ENCODE data around the gene SPSB2. TPM values are rescaled to one million over a fixed set of nuclear protein-coding genes. Genes with fewer than 3 reads are reported as not detected.
A peak's percentile ranks its signal among the peaks of the same experiment; 100 is the strongest.
"Not testable (repeated sequence)": the region's sequence is repeated elsewhere in the genome, so short reads cannot be mapped to it uniquely, and the experiment has no call there.

The SPSB2 gene
- polyA plus RNA-seq, 1 donor from 2014 or later = 12.8 TPM

DNA sequence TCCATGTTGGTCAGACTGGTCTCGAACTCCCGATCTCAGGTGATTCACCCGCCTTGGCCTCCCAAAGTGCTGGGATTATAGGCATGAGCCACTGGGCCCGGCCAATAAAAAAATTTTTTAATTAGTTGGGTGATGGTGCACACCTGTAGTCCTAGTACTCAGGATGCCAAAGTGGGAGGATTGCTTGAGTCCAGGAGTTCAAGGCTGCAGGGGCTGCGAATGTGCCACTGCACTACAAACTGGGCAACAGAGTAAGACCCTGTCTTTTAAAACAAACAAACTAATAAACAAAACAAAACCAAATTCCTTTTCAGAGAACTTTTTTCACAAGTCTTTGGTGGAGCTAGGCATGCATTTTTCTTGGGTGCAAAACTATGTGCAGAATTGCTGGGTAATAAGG is 10.1 kb upstream of the SPSB2 start:
- H3K4me2 ChIP-seq (ENCODE audit: low read length) = no peak overlapping the region
- no peaks in the 10 kb centered on the region for H3K27me3 ChIP-seq (ENCODE audit: insufficient read depth, low read depth, low read length)
- no peaks in the 10 kb centered on the region for H3K9me2 ChIP-seq (ENCODE audit: insufficient read depth, low read length)
- no peak overlapping the region for H2AFZ ChIP-seq (ENCODE audit: low read depth, low read length)
- no peaks in the 10 kb centered on the region for H4K20me1 ChIP-seq (ENCODE audit: insufficient read depth)
- no peak overlapping the region for H3K9ac ChIP-seq (ENCODE audit: low read length)
- H3F3A ChIP-seq (ENCODE audit: insufficient read depth, low read length, poor library complexity, severe bottlenecking) = no peaks in the 10 kb centered on the region
- TF ChIP-seq SMC3 (conservative IDR thresholded peaks at IDR 0.05; ENCODE audit: poor library complexity) = no peak
- TF ChIP-seq TAF1 (IDR thresholded peaks at IDR 0.05; ENCODE audit: low read depth) = no peak
- no peak for TF ChIP-seq EZH2 (IDR thresholded peaks at IDR 0.05; ENCODE audit: borderline replicate concordance, insufficient read depth, low read length, poor library complexity, severe bottlenecking)
- TF ChIP-seq, protein P1, sequence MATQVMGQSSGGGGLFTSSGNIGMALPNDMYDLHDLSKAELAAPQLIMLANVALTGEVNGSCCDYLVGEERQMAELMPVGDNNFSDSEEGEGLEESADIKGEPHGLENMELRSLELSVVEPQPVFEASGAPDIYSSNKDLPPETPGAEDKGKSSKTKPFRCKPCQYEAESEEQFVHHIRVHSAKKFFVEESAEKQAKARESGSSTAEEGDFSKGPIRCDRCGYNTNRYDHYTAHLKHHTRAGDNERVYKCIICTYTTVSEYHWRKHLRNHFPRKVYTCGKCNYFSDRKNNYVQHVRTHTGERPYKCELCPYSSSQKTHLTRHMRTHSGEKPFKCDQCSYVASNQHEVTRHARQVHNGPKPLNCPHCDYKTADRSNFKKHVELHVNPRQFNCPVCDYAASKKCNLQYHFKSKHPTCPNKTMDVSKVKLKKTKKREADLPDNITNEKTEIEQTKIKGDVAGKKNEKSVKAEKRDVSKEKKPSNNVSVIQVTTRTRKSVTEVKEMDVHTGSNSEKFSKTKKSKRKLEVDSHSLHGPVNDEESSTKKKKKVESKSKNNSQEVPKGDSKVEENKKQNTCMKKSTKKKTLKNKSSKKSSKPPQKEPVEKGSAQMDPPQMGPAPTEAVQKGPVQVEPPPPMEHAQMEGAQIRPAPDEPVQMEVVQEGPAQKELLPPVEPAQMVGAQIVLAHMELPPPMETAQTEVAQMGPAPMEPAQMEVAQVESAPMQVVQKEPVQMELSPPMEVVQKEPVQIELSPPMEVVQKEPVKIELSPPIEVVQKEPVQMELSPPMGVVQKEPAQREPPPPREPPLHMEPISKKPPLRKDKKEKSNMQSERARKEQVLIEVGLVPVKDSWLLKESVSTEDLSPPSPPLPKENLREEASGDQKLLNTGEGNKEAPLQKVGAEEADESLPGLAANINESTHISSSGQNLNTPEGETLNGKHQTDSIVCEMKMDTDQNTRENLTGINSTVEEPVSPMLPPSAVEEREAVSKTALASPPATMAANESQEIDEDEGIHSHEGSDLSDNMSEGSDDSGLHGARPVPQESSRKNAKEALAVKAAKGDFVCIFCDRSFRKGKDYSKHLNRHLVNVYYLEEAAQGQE (IDR thresholded peaks at IDR 0.05; ENCODE audit: borderline replicate concordance) = no peak
- no peak for TF ChIP-seq EP300 (conservative IDR thresholded peaks at IDR 0.05; ENCODE audit: poor library complexity, severe bottlenecking)
- no peak for TF ChIP-seq RAD21 (conservative IDR thresholded peaks at IDR 0.05)
- TF ChIP-seq MXI1 (conservative IDR thresholded peaks at IDR 0.05; ENCODE audit: poor library complexity, severe bottlenecking) = no peak
- TF ChIP-seq, protein P2, sequence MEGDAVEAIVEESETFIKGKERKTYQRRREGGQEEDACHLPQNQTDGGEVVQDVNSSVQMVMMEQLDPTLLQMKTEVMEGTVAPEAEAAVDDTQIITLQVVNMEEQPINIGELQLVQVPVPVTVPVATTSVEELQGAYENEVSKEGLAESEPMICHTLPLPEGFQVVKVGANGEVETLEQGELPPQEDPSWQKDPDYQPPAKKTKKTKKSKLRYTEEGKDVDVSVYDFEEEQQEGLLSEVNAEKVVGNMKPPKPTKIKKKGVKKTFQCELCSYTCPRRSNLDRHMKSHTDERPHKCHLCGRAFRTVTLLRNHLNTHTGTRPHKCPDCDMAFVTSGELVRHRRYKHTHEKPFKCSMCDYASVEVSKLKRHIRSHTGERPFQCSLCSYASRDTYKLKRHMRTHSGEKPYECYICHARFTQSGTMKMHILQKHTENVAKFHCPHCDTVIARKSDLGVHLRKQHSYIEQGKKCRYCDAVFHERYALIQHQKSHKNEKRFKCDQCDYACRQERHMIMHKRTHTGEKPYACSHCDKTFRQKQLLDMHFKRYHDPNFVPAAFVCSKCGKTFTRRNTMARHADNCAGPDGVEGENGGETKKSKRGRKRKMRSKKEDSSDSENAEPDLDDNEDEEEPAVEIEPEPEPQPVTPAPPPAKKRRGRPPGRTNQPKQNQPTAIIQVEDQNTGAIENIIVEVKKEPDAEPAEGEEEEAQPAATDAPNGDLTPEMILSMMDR (IDR thresholded peaks at IDR 0.05; ENCODE audit: poor library complexity, severe bottlenecking) = no peak
- TF ChIP-seq POLR2AphosphoS5 (IDR thresholded peaks at IDR 0.05) = no peak
- no peaks in the 10 kb centered on the region for H3K9me3 ChIP-seq (ENCODE audit: low read length)
- no peaks in the 10 kb centered on the region for H3K79me2 ChIP-seq (replicated peaks; ENCODE audit: insufficient read depth, low read length)
- no peaks in the 10 kb centered on the region for H3K36me3 ChIP-seq (ENCODE audit: insufficient read depth, low read length)
- no peak overlapping the region for H3K27ac ChIP-seq (ENCODE audit: low read length)
- H3K4me3 ChIP-seq (ENCODE audit: low read length) = no peak overlapping the region

DNA sequence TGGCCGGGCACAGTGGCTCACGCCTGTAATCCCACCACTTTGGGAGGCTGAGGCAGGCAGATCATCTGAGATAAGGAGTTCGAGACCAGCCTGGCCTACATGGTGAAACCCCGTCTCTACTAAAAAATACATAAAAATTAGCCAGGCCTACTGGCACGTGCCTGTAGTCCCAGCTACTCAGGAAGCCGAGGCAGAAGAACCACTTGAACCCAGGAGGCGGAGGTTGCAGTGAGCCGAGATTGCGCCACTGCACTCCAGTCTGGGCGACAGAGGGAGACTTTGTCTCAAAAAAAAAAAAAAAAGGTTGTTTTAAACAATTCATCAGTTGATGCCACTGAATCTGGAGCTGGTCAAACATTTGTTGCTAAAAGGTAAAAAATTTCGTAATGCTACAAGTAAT is 6.7 kb upstream of the SPSB2 start:
- H2AFZ ChIP-seq (ENCODE audit: low read depth, low read length); H3K4me3 ChIP-seq (ENCODE audit: low read length); H3F3A ChIP-seq (ENCODE audit: insufficient read depth, low read length, poor library complexity, severe bottlenecking); H3K27ac ChIP-seq (ENCODE audit: low read length); H3K9me2 ChIP-seq (ENCODE audit: insufficient read depth, low read length); H4K20me1 ChIP-seq (ENCODE audit: insufficient read depth); H3K4me2 ChIP-seq (ENCODE audit: low read length); H3K36me3 ChIP-seq (ENCODE audit: insufficient read depth, low read length); H3K79me2 ChIP-seq (replicated peaks; ENCODE audit: insufficient read depth, low read length); H3K9ac ChIP-seq (ENCODE audit: low read length); H3K27me3 ChIP-seq (ENCODE audit: insufficient read depth, low read depth, low read length); H3K9me3 ChIP-seq (ENCODE audit: low read length): not testable (repeated sequence)

DNA sequence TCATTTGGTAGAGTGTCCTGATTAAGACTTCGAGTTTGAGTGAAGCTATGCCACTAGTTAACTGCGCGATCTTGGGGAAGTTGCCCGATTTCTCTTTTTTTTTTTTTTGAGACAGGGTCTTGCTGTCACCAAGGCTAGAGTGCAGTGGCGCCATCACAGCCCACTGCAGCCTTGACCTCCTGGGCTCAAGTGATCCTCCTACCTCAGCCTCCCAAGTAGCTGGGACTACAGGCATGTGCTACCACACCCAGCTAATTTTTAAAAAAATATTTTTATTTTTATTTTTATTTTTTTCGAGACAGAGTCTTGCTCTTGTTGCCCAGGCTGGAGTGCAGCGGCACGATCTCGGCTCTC is 889 bp upstream of the SPSB2 start:
- not testable (repeated sequence) for H4K20me1 ChIP-seq (ENCODE audit: insufficient read depth); H3K36me3 ChIP-seq (ENCODE audit: insufficient read depth, low read length); H3K79me2 ChIP-seq (replicated peaks; ENCODE audit: insufficient read depth, low read length); H3K9me3 ChIP-seq (ENCODE audit: low read length); H3K27me3 ChIP-seq (ENCODE audit: insufficient read depth, low read depth, low read length); H3K9me2 ChIP-seq (ENCODE audit: insufficient read depth, low read length); H3F3A ChIP-seq (ENCODE audit: insufficient read depth, low read length, poor library complexity, severe bottlenecking)
- Histone ChIP-seq H3K4me2 (ENCODE audit: low read length) (peak overlapping the region; percentile 49), H3K27ac (ENCODE audit: low read length) (peak overlapping the region; percentile 65), H3K9ac (ENCODE audit: low read length) (peak overlapping the region; percentile 75), H2AFZ (ENCODE audit: low read depth, low read length) (peak overlapping the region; percentile 10), H3K4me3 (ENCODE audit: low read length) (peak overlapping the region; percentile 88)
